SK-N-SH (cell line): Measurements from ENCODE around the gene PPP3CA. TPM values are rescaled to one million over a fixed set of nuclear protein-coding genes. Genes with fewer than 3 reads are reported as not detected.

ENCODE experiments used
- CTCF ChIA-PET: fragments of 300-600, 350-600 bp; formaldehyde crosslinking; extraction: SDS; loops from one replicate; lab custom pipeline; 2021; lab: Yijun Ruan, JAX
- POLR2A ChIA-PET: fragments of 350-600 bp; sonication (Branson Sonifier 250); formaldehyde crosslinking; extraction: SDS; loops from one replicate; lab custom pipeline; 2020; ENCODE audit warnings: antibody characterized with exemption, inconsistent platforms; lab: Yijun Ruan, JAX
- DNase-seq: peaks from one replicate; pipeline ENCODE4 v3.0.0; 2012
- H2AFZ ChIP-seq: fragments of 200-600 bp; sonication (generic); 2 replicates; pipeline ENCODE4 v1.8.1; 2016; ENCODE audit warnings: antibody characterized with exemption, mild to moderate bottlenecking, low read depth
- H3F3A ChIP-seq: fragments of 200-600 bp; sonication (generic); replicated peaks from 2 replicates; pipeline ENCODE3; 2016; ENCODE audit warnings: antibody characterized with exemption, mild to moderate bottlenecking; ENCODE audit not compliant: insufficient read depth
- H3K27ac ChIP-seq, 2 experiments: fragments of 200-500 bp in 1 of 2; fragments of 200-600 bp in 1 of 2; sonication (Bioruptor generic) in 1 of 2; sonication (generic), shearing (Covaris generic) in 1 of 2; 2 replicates each; pipeline versions ENCODE4 v1.5.1 to v1.6.1; 2014 to 2016; ENCODE audit warnings: low read depth in 2 of 2, inconsistent platforms in 1 of 2, low read length in 1 of 2, mild to moderate bottlenecking in 1 of 2, mixed read lengths in 1 of 2
- H3K27me3 ChIP-seq: fragments of 200-600 bp; sonication (generic), shearing (Covaris generic); 2 replicates; pipeline ENCODE4 v1.6.1; 2016; ENCODE audit warnings: mixed run types; ENCODE audit not compliant: insufficient read depth
- H3K36me3 ChIP-seq, 2 experiments: fragments of 200-500 bp in 1 of 2; fragments of 200-600 bp in 1 of 2; sonication (Bioruptor generic) in 1 of 2; sonication (generic) in 1 of 2; replicated peaks in 1 of 2; 2 replicates each; pipeline versions ENCODE3 to v1.5.1; 2014 to 2016; ENCODE audit warnings: low read length in 1 of 2, mild to moderate bottlenecking in 1 of 2; ENCODE audit not compliant: insufficient read depth in 2 of 2, control insufficient read depth in 1 of 2
- H3K4me1 ChIP-seq, 2 experiments: fragments of 200-500 bp in 1 of 2; fragments of 200-600 bp in 1 of 2; sonication (Bioruptor generic) in 1 of 2; sonication (generic), shearing (Covaris generic) in 1 of 2; 2 replicates each; pipeline versions ENCODE4 v1.5.1 to v1.6.1; 2014 to 2016; ENCODE audit warnings: low read depth in 1 of 2, low read length in 1 of 2, mixed run types in 1 of 2; ENCODE audit not compliant: insufficient read depth in 2 of 2, control insufficient read depth in 1 of 2
- H3K4me2 ChIP-seq: fragments of 200-600 bp; sonication (generic), shearing (Covaris generic); 2 replicates; pipeline ENCODE4 v1.6.1; 2017; ENCODE audit warnings: mixed run types
- H3K4me3 ChIP-seq, 2 experiments: fragments of 200-500 bp in 1 of 2; fragments of 200-600 bp in 1 of 2; sonication (Bioruptor generic) in 1 of 2; sonication (generic), shearing (Covaris generic) in 1 of 2; 2 replicates each; pipeline versions ENCODE4 v1.5.1 to v1.8.1; 2014 to 2016; ENCODE audit warnings: low read depth in 2 of 2, inconsistent platforms in 1 of 2, low read length in 1 of 2, mild to moderate bottlenecking in 1 of 2, mixed read lengths in 1 of 2, moderate library complexity in 1 of 2
- H3K79me2 ChIP-seq: fragments of 200-600 bp; sonication (generic); 2 replicates; pipeline ENCODE4 v1.8.1; 2017; ENCODE audit warnings: mild to moderate bottlenecking; ENCODE audit not compliant: insufficient read depth
- H3K9ac ChIP-seq: fragments of 200-600 bp; sonication (generic); 2 replicates; pipeline ENCODE4 v1.6.1; 2017; ENCODE audit warnings: mixed run types
- H3K9me2 ChIP-seq: fragments of 200-600 bp; sonication (generic); 2 replicates; pipeline ENCODE4 v1.6.1; 2017; ENCODE audit warnings: mixed run types
- H3K9me3 ChIP-seq: fragments of 200-600 bp; sonication (generic); 2 replicates; pipeline ENCODE4 v1.6.1; 2017; ENCODE audit warnings: mixed run types, mild to moderate bottlenecking, moderate library complexity
- H4K20me1 ChIP-seq: fragments of 200-600 bp; sonication (generic); 2 replicates; pipeline ENCODE4 v1.6.1; 2017; ENCODE audit warnings: mild to moderate bottlenecking, mixed run types; ENCODE audit not compliant: insufficient read depth
- CTCF ChIP-seq: fragments of 200-600 bp; sonication (generic); IDR thresholded peaks from 2 replicates; pipeline ENCODE4 v1.6.1; 2017; ENCODE audit warnings: antibody characterized with exemption, mild to moderate bottlenecking, moderate library complexity
- ELF1 ChIP-seq: IDR thresholded peaks from 2 replicates; pipeline ENCODE4 v1.4.0; 2012
- EP300 ChIP-seq, 2 experiments: IDR thresholded peaks; 2 replicates each; pipeline versions ENCODE4 v1.4.0 to v1.6.1; 2012; ENCODE audit warnings: borderline replicate concordance in 1 of 2, low read depth in 1 of 2, low read length in 1 of 2
- FOSL2 ChIP-seq: IDR thresholded peaks from 2 replicates; pipeline ENCODE4 v1.4.0; 2012; ENCODE audit warnings: low read depth, mild to moderate bottlenecking, moderate library complexity, borderline replicate concordance
- FOXJ3 ChIP-seq: sonication (generic); formaldehyde crosslinking; IDR thresholded peaks from 2 replicates; pipeline ENCODE4 v1.5.1; 2020; ENCODE audit warnings: mild to moderate bottlenecking, missing genetic modification reagents
- GATA2 ChIP-seq: sonication (generic); formaldehyde crosslinking; IDR thresholded peaks from 2 replicates; pipeline ENCODE4 v1.5.0; 2020; ENCODE audit warnings: mild to moderate bottlenecking, missing genetic modification reagents
- JUND ChIP-seq: IDR thresholded peaks from 2 replicates; pipeline ENCODE4 v1.4.0; 2012
- MAX ChIP-seq: IDR thresholded peaks from 2 replicates; pipeline ENCODE4 v1.4.0; 2012; ENCODE audit warnings: low read depth
- MEF2A ChIP-seq: IDR thresholded peaks from 2 replicates; pipeline ENCODE4 v1.4.0; 2012; ENCODE audit warnings: low read depth, borderline replicate concordance
- MXI1 ChIP-seq: IDR thresholded peaks from 2 replicates; pipeline ENCODE4 v1.6.1; 2012; ENCODE audit warnings: mild to moderate bottlenecking, low read depth, low read length, improper control_type of control experiment
- NFIC ChIP-seq: IDR thresholded peaks from 2 replicates; pipeline ENCODE4 v1.4.0; 2012; ENCODE audit warnings: borderline replicate concordance
- RAD21 ChIP-seq: IDR thresholded peaks from 2 replicates; pipeline ENCODE4 v1.6.1; 2012; ENCODE audit warnings: mild to moderate bottlenecking, low read length
- RCOR1 ChIP-seq: fragments of 150-350 bp; IDR thresholded peaks from 2 replicates; pipeline ENCODE4 v1.6.1; 2017; ENCODE audit warnings: antibody characterized with exemption, low read length
- REST ChIP-seq: IDR thresholded peaks from 2 replicates; pipeline ENCODE4 v1.6.1; 2012; ENCODE audit warnings: mild to moderate bottlenecking, low read depth, low read length, moderate library complexity
- RFX5 ChIP-seq: IDR thresholded peaks from 2 replicates; pipeline ENCODE4 v1.6.1; 2012; ENCODE audit warnings: mild to moderate bottlenecking, improper control_type of control experiment, low read length
- SIN3A ChIP-seq: IDR thresholded peaks from 2 replicates; pipeline ENCODE4 v1.6.1; 2012; ENCODE audit warnings: low read depth, mild to moderate bottlenecking, low read length, moderate library complexity, borderline replicate concordance
- SMC3 ChIP-seq: IDR thresholded peaks from 2 replicates; pipeline ENCODE4 v1.6.1; 2012; ENCODE audit warnings: low read depth, low read length, improper control_type of control experiment
- TAF1 ChIP-seq: IDR thresholded peaks from 2 replicates; pipeline ENCODE4 v1.6.1; 2012; ENCODE audit warnings: low read depth, mild to moderate bottlenecking, low read length, moderate library complexity, borderline replicate concordance
- TCF12 ChIP-seq: IDR thresholded peaks from 2 replicates; pipeline ENCODE4 v1.4.0; 2012
- WGBS: methylation state at CpG from one replicate; pipeline ENCODE4 v1.1.6; 2017; ENCODE audit warnings: low lambda C conversion rate; 5-methylcytosine and 5-hydroxymethylcytosine counted together
- polyA plus RNA-seq, 3 experiments: library from polyadenylated mRNA; depleted of rRNA; stranded (reverse); fragments of >200 nt; gene quantifications; 2 replicates each; pipeline ENCODE4 v1.2.3, GENCODE V29; 2012

The PPP3CA gene
- polyA plus RNA-seq, 1 of the 3 experiments (the other 2 are of a cell fraction), result 10.7 TPM

- CTCF ChIA-PET, result interaction anchor here (0.6 kb wide), 1 partner anchor 767 kb away, joined by 3 read pairs; no protein-coding TSS in a partner anchor
- Histone ChIP-seq H3K27me3 (no peaks in the 10 kb centered on the region), H3K27ac (peak overlapping the region in 1 of 2 experiments; percentile 92; a peak in 2 of 4 replicates), H3K9me2 (no peaks in the 10 kb centered on the region), H3K4me1 (peaks cover 8 to 16% of the 10 kb centered on the region in 2 experiments), H4K20me1 (no peaks in the 10 kb centered on the region; the same call in 1 of the 2 replicates), H2AFZ (no peak overlapping the region), H3K4me2 (peak overlapping the region; percentile 61; the same call in 1 of the 2 replicates), H3K9ac (peak overlapping the region; percentile 57; the same call in 1 of the 2 replicates), H3K79me2 (peaks cover 34% of the 10 kb centered on the region), H3K4me3 (peak overlapping the region in 1 of 2 experiments; percentile 22; a peak in 1 of 4 replicates), H3K9me3 (no peaks in the 10 kb centered on the region), H3F3A (peaks cover 14% of the 10 kb centered on the region), H3K36me3 (peaks cover 0 to 5% of the 10 kb centered on the region in 2 experiments)
- POLR2A ChIA-PET, result no interaction called here
- 71% methylated on average over 3 of the region's 3 CpGs for WGBS
- DNase-seq, result peak; percentile 2
- TF ChIP-seq NFIC (0 out of 2 replicates have a peak, but pooled peaks have one; percentile 31), FOSL2 (peak; percentile 32; the same call in 1 of the 2 replicates), TCF12 (peak; percentile 66), GATA2 (CRISPR knock-in tag) (no peak), JUND (no peak)
Measured at GRCh38 chr4:101199507-101200285, 147.6 kb downstream of the PPP3CA start.

- ChIA-PET POLR2A (no interaction called here), CTCF (no interaction called here)
- Histone ChIP-seq H2AFZ (no peak overlapping the region), H3K4me3 (no peak overlapping the region), H4K20me1 (no peaks in the 10 kb centered on the region; the same call in 1 of the 2 replicates), H3K27me3 (no peaks in the 10 kb centered on the region), H3F3A (peaks cover 14% of the 10 kb centered on the region), H3K36me3 (peaks cover 0 to 13% of the 10 kb centered on the region in 2 experiments), H3K4me2 (no peak overlapping the region), H3K27ac (peak overlapping the region in 1 of 2 experiments; percentile 92; a peak in 2 of 4 replicates), H3K9ac (no peak overlapping the region), H3K9me3 (no peaks in the 10 kb centered on the region), H3K9me2 (no peaks in the 10 kb centered on the region), H3K79me2 (peaks cover 28% of the 10 kb centered on the region), H3K4me1 (peaks cover 8 to 16% of the 10 kb centered on the region in 2 experiments)
- TF ChIP-seq TAF1 (no peak), RAD21 (no peak), RFX5 (no peak), EP300 (IDR thresholded peaks at IDR 0.05; ENCODE audit: borderline replicate concordance in 1 of 2, low read depth in 1 of 2, low read length in 1 of 2) (no peak), GATA2 (CRISPR knock-in tag) (no peak), MAX (no peak), RCOR1 (no peak), MEF2A (no peak), MXI1 (no peak), REST (no peak), SMC3 (no peak), SIN3A (no peak), ELF1 (no peak), FOXJ3 (CRISPR knock-in tag) (no peak), CTCF (no peak)
- no peak for DNase-seq
- 81% methylated on average over 4 of the region's 4 CpGs for WGBS
Measured at GRCh38 chr4:101198682-101199339, 148.5 kb downstream of the PPP3CA start.
